ENCODE measurements around the gene BOK.

Gene BOK

DNA sequence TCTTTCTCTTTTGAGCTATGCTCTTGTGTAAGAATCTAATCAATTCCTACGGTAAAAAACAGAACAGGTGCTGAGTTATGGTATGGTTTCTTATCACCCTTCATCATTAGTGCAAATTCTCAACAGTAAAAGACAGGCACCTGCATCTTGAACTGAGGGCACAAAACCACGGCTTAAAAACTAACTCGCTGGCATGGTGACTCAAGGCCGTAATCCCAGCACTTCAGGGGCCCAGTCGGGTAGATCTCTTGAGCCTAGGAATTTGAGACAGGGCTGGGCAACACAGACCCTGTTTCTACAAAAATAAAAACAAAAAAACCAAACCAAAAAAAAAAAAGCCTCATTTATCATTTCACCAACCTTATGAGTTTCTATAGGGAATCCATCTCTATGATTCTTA, 45.1 kb downstream of the BOK start:
- DNase-seq (ENCODE audit: low spot score) = no peak

DNA sequence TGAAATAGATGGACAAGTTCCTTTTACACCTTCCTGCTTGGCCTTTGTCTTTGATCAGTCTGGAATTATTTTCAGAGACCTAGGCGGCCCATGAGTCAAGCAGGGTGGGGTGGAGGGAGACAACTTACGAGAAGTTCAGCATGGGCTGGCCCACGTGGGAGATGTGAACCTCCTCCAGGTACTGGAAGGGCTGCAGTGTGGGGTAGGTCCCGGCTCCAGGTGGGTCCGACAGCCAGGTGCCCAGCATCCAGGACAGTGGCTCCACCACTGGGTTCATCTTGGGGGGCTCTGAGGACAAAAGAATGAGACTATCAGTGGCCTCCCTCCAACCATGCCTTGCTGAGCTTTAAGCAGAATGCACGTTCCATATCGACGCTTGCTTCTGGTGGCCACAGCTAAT, 47.6 kb downstream of the BOK start:
- no peak overlapping the region for H3K4me3 ChIP-seq
- TF ChIP-seq, protein P1, sequence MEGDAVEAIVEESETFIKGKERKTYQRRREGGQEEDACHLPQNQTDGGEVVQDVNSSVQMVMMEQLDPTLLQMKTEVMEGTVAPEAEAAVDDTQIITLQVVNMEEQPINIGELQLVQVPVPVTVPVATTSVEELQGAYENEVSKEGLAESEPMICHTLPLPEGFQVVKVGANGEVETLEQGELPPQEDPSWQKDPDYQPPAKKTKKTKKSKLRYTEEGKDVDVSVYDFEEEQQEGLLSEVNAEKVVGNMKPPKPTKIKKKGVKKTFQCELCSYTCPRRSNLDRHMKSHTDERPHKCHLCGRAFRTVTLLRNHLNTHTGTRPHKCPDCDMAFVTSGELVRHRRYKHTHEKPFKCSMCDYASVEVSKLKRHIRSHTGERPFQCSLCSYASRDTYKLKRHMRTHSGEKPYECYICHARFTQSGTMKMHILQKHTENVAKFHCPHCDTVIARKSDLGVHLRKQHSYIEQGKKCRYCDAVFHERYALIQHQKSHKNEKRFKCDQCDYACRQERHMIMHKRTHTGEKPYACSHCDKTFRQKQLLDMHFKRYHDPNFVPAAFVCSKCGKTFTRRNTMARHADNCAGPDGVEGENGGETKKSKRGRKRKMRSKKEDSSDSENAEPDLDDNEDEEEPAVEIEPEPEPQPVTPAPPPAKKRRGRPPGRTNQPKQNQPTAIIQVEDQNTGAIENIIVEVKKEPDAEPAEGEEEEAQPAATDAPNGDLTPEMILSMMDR (IDR thresholded peaks at IDR 0.05) = no peak
- no peak for DNase-seq (ENCODE audit: low spot score)
- no peak overlapping the region for H3K27ac ChIP-seq

More for the DNA sequence above, 45.1 kb downstream of the BOK start:
- Histone ChIP-seq H3K27ac (no peak overlapping the region), H3K4me3 (no peak overlapping the region)
- TF ChIP-seq, protein P1 (IDR thresholded peaks at IDR 0.05) = no peak

DNA sequence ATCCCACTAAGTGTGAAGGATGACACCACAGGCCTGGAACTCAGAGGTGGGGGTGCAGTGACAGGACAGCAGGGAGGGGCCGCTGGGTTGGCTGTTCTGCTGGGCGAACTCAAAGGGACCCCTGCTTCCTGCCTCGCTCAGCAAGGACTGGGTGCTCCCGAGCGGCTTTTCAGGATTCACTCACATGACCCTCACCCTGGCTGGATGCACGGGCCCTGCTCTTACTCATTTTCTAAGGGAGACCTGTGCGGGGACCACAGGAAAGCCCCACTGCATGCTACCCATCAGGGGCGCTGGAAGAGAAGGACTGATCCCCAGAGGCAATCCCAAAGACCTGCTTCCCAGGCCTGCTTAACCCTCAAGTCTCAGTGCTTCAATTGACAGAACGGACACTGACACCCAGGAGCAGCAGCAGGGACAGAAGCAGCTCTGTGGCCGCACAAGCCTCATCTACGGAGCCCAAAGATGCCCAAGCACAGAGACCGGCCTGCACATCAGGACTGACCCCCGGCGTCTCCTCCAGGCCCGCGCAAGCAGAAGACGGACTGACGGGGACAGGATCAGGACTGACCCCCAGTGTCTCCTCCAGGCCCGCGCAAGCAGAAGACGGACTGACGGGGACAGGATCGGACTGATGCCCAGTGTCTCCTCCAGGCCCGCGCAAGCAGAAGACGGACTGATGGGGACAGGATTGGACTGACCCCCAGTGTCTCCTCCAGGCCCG, 48.8 kb downstream of the BOK start:
- TF ChIP-seq, protein P1 (IDR thresholded peaks at IDR 0.05) = no peak
- Histone ChIP-seq H3K27ac (no peak overlapping the region), H3K4me3 (no peak overlapping the region)

DNA sequence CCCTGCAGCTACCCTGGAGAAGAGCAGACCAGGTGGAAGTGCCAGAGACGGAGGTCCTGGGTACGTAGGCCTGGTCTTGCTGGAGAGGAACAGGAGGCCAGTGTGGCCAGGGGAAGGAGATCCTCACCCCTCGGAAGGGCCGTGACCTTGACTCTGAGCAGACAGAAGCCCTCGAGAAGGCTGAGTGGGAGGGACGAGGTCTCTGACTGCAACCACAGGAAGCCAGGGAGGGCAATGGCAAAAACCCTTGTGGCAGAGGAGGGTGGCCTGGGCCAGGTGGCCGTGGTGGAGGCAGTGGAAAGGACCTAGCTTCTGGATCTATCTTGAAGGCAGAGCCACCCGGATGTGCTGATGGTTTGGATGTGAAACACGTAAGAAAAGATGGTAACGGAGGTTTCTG, 50.3 kb downstream of the BOK start:
- Histone ChIP-seq H3K4me3 (no peak overlapping the region), H3K27ac (no peak overlapping the region)
- TF ChIP-seq, protein P1 (IDR thresholded peaks at IDR 0.05) = no peak
- DNase-seq (ENCODE audit: low spot score) = no peak

More for the DNA sequence above, 48.8 kb downstream of the BOK start:
- no peak for DNase-seq (ENCODE audit: low spot score)

DNA sequence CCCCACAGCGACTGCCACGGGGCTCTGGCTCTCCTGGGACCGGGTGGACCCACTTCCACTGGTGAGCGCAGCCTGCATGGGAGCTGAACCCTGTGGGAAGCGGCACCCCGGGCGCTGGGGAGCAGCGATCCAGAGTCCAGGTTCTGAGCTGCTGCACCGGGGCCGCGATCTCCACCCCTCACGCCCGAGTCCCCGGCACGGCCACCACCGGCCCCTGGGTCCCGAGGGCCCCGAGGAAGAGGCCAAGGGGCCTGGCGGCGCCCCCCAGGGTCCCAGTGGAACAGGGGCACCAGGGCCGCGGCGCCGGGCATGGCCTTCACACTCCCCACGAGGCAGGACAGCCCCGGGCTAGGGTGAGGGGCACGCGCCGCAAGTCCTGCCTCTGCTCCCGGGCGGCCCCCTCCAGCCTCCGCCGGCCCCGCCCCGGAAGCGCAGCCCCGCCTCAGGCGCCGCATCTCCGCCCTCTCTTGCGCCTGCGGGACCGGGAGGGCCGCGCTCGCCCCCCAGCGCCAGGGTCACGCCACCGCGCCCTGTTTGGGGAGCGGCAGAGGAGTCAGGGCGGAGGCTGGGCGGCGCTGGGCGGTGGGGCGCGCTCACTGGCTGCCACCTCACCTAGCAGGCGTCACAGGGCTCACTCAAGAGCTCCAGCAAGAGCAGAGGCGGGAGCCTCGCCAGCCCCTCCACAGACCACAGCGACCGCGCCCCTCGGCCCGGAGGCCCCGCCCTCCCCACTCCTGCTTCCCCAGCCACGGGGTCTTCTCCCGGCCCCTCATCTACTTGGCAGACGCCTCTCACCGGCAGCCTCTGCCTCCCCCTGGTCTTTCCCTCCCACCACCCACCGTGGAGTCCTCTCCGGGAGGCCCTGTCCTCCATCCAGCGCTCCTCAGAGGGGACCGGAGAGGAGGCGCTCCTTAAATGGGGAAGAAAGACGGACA, 51.6 kb downstream of the BOK start:
- TF ChIP-seq, protein P1 (IDR thresholded peaks at IDR 0.05) = peak; percentile 28
- H3K27ac ChIP-seq = peak overlapping the region; percentile 77 to 89
- DNase-seq (ENCODE audit: low spot score) = peak; percentile 90
- H3K4me3 ChIP-seq = peak overlapping the region; percentile 81

DNA sequence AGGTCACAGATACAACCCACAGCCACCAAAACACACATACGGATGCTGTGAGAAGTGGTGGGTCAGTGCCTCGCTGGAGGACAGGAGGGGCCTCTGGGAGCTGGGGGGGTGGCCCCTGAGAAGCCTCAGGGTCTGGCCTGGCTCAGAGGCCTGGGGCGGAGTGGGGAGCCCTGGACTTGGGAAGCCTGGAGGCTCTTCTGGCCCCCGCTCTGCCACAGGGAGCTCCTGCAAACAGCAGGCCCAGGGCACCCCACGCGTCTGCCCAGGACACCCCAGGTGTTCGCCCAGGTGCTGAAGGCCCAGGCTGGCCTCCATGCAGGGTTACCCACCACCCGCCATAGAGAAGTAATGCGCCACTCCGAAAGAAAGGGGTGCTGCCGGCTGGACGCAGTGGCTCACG, 52.5 kb downstream of the BOK start:
- Histone ChIP-seq H3K4me3 (no peak overlapping the region), H3K27ac (no peak overlapping the region)
- DNase-seq (ENCODE audit: low spot score) = no peak
- TF ChIP-seq, protein P1 (IDR thresholded peaks at IDR 0.05) = no peak

Data from coronary artery (tissue), 2 donors.